Lung (tissue), 12 donors: ENCODE measurements around the gene FGD5. TPM values are rescaled to one million over a fixed set of nuclear protein-coding genes. Genes with fewer than 3 reads are reported as not detected.
A peak's percentile ranks its signal among the peaks of the same experiment; 100 is the strongest.

Experiments used
- ATAC-seq: fragments of 200-7000 bp; cut with Tn5 transposase; one replicate; pipeline ENCODE4 v1.9.1; 2020; ENCODE audit warnings: moderate number of reproducible peaks; ENCODE audit not compliant: insufficient read depth, low FRiP score
- DNase-seq, 3 donors: peaks; one replicate each; pipeline ENCODE4 v3.0.0-alpha.2; 2013 to 2017
- H3K27ac ChIP-seq, 2 donors: one replicate each; pipeline ENCODE4 v1.5.1; 2013; ENCODE audit warnings: mild to moderate bottlenecking in 2 of 2, moderate library complexity in 2 of 2, control low read depth in 1 of 2, inconsistent platforms in 1 of 2, low read depth in 1 of 2, low read length in 1 of 2
- H3K27me3 ChIP-seq, 3 donors: one replicate each; pipeline ENCODE4 v1.5.1; 2013; ENCODE audit warnings: low read length in 2 of 3; ENCODE audit not compliant: control insufficient read depth in 3 of 3, insufficient read depth in 3 of 3
- H3K36me3 ChIP-seq, 4 donors: one replicate each; pipeline ENCODE4 v1.5.1; 2013; ENCODE audit warnings: low read length in 4 of 4, mild to moderate bottlenecking in 1 of 4, moderate library complexity in 1 of 4; ENCODE audit not compliant: control insufficient read depth in 4 of 4, insufficient read depth in 4 of 4
- H3K4me1 ChIP-seq, 5 donors: one replicate each; pipeline ENCODE4 v1.5.1; 2013; ENCODE audit warnings: low read length in 5 of 5, mild to moderate bottlenecking in 2 of 5, moderate library complexity in 1 of 5; ENCODE audit not compliant: control insufficient read depth in 5 of 5, insufficient read depth in 5 of 5
- H3K4me3 ChIP-seq: one replicate; pipeline ENCODE4 v1.5.1; 2013; ENCODE audit warnings: mild to moderate bottlenecking, control low read depth, moderate library complexity
- H3K9ac ChIP-seq, 2 donors: one replicate each; pipeline ENCODE4 v1.5.1; 2013; ENCODE audit warnings: low read length in 2 of 2, control low read depth in 1 of 2; ENCODE audit not compliant: insufficient read depth in 1 of 2
- H3K9me3 ChIP-seq, 4 donors: one replicate each; pipeline ENCODE4 v1.5.1; 2013; ENCODE audit warnings: low read length in 3 of 4, mild to moderate bottlenecking in 1 of 4, moderate library complexity in 1 of 4; ENCODE audit not compliant: control insufficient read depth in 4 of 4, insufficient read depth in 3 of 4
- CTCF ChIP-seq: IDR thresholded peaks from 2 replicates; pipeline ENCODE4 v1.5.1; 2012; ENCODE audit warnings: mild to moderate bottlenecking; ENCODE audit errors: control extremely low read depth, extremely low read depth
- WGBS, 2 donors: extraction: QIAGEN DNeasy Blood & Tissue Kit; methylation state at CpG; one replicate each; pipeline ENCODE4 v1.1.7; 2013; 5-methylcytosine and 5-hydroxymethylcytosine counted together
- polyA plus RNA-seq, 2 donors: library from polyadenylated mRNA; stranded (reverse); fragments of 200-250 nt; gene quantifications; one replicate each; pipeline ENCODE4 v1.2.1, GENCODE V29; 2013
- total RNA-seq, 2 donors: library from RNA; depleted of rRNA in 1 of 2; stranded (reverse); fragments of >200 nt in 1 of 2; gene quantifications; one replicate each; pipeline ENCODE4 v1.2.1, GENCODE V29; 2014 to 2021
- donor health status: control.
- donor health status: control.
- donor health status: Bipolar disorder and iron deficiency.
- donor health status: healthy.
- donor health status: DM: yes; HTN: yes; CAD: no.

FGD5 gene
- total and polyA plus RNA-seq, 4 donors, result 14.6 to 58.5 (median 32.2) TPM

DNA sequence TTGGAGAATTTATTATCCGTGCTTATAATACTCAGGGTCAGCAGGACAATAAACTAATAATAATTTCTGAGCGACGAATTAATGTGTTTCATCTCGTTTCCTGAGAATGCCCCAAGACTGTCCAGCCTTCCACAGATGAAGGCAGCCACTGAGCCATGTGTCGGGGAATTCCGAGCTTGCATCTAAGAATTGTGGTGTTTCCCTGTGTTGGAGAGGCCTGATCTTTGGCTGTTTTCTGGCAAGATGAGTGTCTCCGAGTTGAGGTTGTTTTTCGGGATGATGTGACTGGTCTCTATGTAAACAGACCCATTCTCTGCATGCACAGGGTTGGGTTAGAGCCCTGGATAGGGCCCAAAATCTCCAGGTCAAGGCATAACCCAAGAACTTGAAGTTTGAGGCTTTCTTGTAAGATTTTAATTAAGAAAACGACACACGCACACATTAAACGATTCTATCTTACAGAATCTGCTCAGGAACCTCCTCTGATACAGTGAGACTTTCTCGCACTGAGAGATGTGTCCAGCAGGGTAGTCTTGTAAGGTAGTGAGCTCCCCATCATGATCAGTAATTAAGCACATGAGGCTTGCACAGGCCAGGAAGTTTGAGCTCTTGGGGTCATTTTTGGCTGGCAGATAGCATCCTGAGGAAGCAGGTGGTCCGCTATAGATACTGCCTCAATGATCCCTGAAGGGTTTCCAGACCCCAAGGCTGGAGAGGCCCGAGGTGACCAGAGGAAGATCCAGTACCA is 14.4 kb downstream of the FGD5 start:
- TF ChIP-seq CTCF, result no peak
- Histone ChIP-seq H3K9me3 (no peaks in the 10 kb centered on the region), H3K27me3 (no peaks in the 10 kb centered on the region), H3K4me1 (peaks cover 0 to 25% (median 18%) of the 10 kb centered on the region in 5 donors), H3K36me3 (no peaks in the 10 kb centered on the region), H3K27ac (peak overlapping the region in 1 of 2 donors; percentile 20), H3K4me3 (no peak overlapping the region), H3K9ac (no peak overlapping the region)
- DNase-seq (no peak), ATAC-seq (no peak)
- WGBS, 2 donors, result 69 to 86% methylated on average over 14 of the region's 14 CpGs

DNA sequence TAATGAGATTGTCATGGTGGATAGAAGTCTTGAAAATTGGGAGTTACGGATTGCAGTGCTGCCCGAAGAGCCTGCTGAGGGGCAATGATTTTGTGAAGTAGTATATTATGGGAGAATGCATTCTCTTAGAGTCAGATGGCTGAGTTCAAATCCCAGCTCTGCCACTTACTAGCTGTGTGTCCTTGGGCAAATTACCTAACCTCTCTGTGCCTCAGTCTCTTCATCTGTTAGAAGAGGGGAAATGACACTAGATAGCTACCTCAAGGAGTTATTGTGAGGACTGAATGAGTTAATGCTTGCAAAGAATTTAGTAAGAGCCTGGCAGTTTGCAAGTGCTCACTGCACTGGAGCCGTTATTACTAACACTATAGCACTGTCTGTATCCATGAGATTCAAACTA is 15.4 kb downstream of the FGD5 start:
- ATAC-seq (no peak), DNase-seq (no peak)
- Histone ChIP-seq H3K36me3 (no peaks in the 10 kb centered on the region), H3K4me3 (no peak overlapping the region), H3K4me1 (peaks cover 0 to 28% (median 23%) of the 10 kb centered on the region in 5 donors), H3K27me3 (no peaks in the 10 kb centered on the region), H3K9ac (no peak overlapping the region), H3K27ac (no peak overlapping the region), H3K9me3 (no peaks in the 10 kb centered on the region)
- no peak for TF ChIP-seq CTCF
- 80 to 85% methylated on average over 3 of the region's 3 CpGs for WGBS, 2 donors

DNA sequence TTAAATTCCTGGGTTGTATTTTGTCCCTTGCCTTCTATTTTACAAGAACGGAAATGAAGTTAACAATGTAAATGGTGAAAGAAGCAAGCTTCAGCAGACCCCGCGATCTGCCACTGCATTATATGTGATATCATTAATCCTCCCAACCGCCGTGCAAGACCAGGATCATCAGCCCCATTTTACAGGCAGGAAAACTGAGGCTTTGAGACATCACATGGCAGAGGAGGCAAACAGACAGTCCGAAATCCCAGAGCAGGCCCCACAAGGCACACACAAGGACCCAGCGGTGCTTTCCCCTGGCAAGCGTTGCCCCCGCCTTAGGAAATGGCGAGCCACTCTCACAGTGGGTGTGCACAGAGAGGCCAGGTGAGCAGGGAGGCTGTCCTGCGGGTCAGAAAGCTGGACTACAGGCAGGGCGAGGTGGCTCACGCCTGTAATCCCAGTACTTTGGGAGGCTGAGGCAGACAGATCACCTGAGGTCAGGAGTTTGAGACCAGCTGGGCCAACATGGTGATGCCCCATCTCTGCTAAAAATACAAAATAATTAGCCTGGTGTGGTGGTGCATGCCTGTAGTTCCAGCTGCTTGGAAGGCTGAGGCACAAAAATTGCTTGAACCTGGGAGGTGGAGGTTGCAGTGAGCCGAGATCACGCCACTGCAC is 16.2 kb downstream of the FGD5 start:
- H3K4me3 ChIP-seq, result no peak overlapping the region
- H3K36me3 ChIP-seq, result no peaks in the 10 kb centered on the region
- WGBS, 2 donors, result 90 to 91% methylated on average over 15 of the region's 15 CpGs
- H3K4me1 ChIP-seq, result peaks cover 0 to 29% (median 23%) of the 10 kb centered on the region in 5 donors
- no peak for DNase-seq
- TF ChIP-seq CTCF, result no peak
- no peaks in the 10 kb centered on the region for H3K27me3 ChIP-seq
- no peaks in the 10 kb centered on the region for H3K9me3 ChIP-seq
- no peak for ATAC-seq
- H3K27ac ChIP-seq, result no peak overlapping the region
- H3K9ac ChIP-seq, result no peak overlapping the region
